ENCODE data around the gene YAP1.
A peak's percentile ranks its signal among the peaks of the same experiment; 100 is the strongest.

The YAP1 gene

GRCh38 chr11:102269927-102270326 is 159.7 kb downstream of the YAP1 start:
- ATAC-seq: peak; percentile 27
- TF ChIP-seq ARNTL (CRISPR knock-in tag; IDR thresholded peaks at IDR 0.05; ENCODE audit: borderline replicate concordance, low read depth) (no peak), OSR1 (CRISPR knock-in tag; IDR thresholded peaks at IDR 0.05) (no peak), ISL1 (CRISPR knock-in tag; IDR thresholded peaks at IDR 0.05) (no peak)

GRCh38 chr11:102272047-102272824 is 162.0 kb downstream of the YAP1 start:
- no peak for ATAC-seq
- TF ChIP-seq CREB5 (CRISPR knock-in tag; IDR thresholded peaks at IDR 0.05; ENCODE audit: low read depth) (no peak), ZNF70 (CRISPR knock-in tag; IDR thresholded peaks at IDR 0.05) (no peak), ZC3H10 (CRISPR knock-in tag; IDR thresholded peaks at IDR 0.05) (no peak)

GRCh38 chr11:102274628-102275027 is 164.4 kb downstream of the YAP1 start:
- TF ChIP-seq ZFP30 (CRISPR knock-in tag; IDR thresholded peaks at IDR 0.05): no peak
- TF ChIP-seq ARNTL (CRISPR knock-in tag; IDR thresholded peaks at IDR 0.05; ENCODE audit: borderline replicate concordance, low read depth): no peak
- TF ChIP-seq ZNF565 (CRISPR knock-in tag; conservative IDR thresholded peaks at IDR 0.05; ENCODE audit: low read depth): no peak
- TF ChIP-seq POU6F1 (CRISPR knock-in tag; IDR thresholded peaks at IDR 0.05; ENCODE audit: borderline replicate concordance, low read depth): no peak
- TF ChIP-seq CREB5 (CRISPR knock-in tag; IDR thresholded peaks at IDR 0.05; ENCODE audit: low read depth): no peak
- TF ChIP-seq GLIS3 (CRISPR knock-in tag; IDR thresholded peaks at IDR 0.05): no peak
- no peak for TF ChIP-seq ZFP3 (CRISPR knock-in tag; IDR thresholded peaks at IDR 0.05)
- TF ChIP-seq SNAI2 (CRISPR knock-in tag; IDR thresholded peaks at IDR 0.05): no peak
- TF ChIP-seq ZNF8 (CRISPR knock-in tag; IDR thresholded peaks at IDR 0.05): no peak
- TF ChIP-seq ISL1 (CRISPR knock-in tag; IDR thresholded peaks at IDR 0.05): no peak
- no peak for ATAC-seq

GRCh38 chr11:102276362-102276761 is 166.1 kb downstream of the YAP1 start:
- TF ChIP-seq TOX (CRISPR knock-in tag; IDR thresholded peaks at IDR 0.05; ENCODE audit: borderline replicate concordance) (no peak), TSHZ2 (CRISPR knock-in tag; IDR thresholded peaks at IDR 0.05) (no peak), ZFP3 (CRISPR knock-in tag; IDR thresholded peaks at IDR 0.05) (no peak), GLIS3 (CRISPR knock-in tag; IDR thresholded peaks at IDR 0.05) (no peak), SNAI2 (CRISPR knock-in tag; IDR thresholded peaks at IDR 0.05) (no peak), PPARA (CRISPR knock-in tag; IDR thresholded peaks at IDR 0.05; ENCODE audit: borderline replicate concordance) (no peak), POU6F1 (CRISPR knock-in tag; IDR thresholded peaks at IDR 0.05; ENCODE audit: borderline replicate concordance, low read depth) (no peak), ZNF565 (CRISPR knock-in tag; conservative IDR thresholded peaks at IDR 0.05; ENCODE audit: low read depth) (no peak), CSDC2 (CRISPR knock-in tag; IDR thresholded peaks at IDR 0.05) (no peak), ZFP30 (CRISPR knock-in tag; IDR thresholded peaks at IDR 0.05) (no peak), CREB5 (CRISPR knock-in tag; IDR thresholded peaks at IDR 0.05; ENCODE audit: low read depth) (no peak), ZNF70 (CRISPR knock-in tag; IDR thresholded peaks at IDR 0.05) (no peak), ZC3H10 (CRISPR knock-in tag; IDR thresholded peaks at IDR 0.05) (no peak), ZNF8 (CRISPR knock-in tag; IDR thresholded peaks at IDR 0.05) (no peak)
- peak; percentile 76 for ATAC-seq

Measured in SK-N-SH treated with all-trans-retinoic acid at 6 μM for 48 hours (cell line).